LNCaP clone FGC (cell line): Measurements from ENCODE around the gene ZNF79.

Source experiments
- DNase-seq: peaks from one replicate; pipeline ENCODE4 v3.0.0-alpha.2; 2011; ENCODE audit warnings: low read depth
- H3K4me3 ChIP-seq: 2 replicates; pipeline ENCODE4 v1.5.1; 2011; ENCODE audit warnings: mild to moderate bottlenecking, low read depth, low read length, control low read depth
- CTCF ChIP-seq: IDR thresholded peaks from 2 replicates; pipeline ENCODE4 v1.5.1; 2012; ENCODE audit warnings: mild to moderate bottlenecking; ENCODE audit not compliant: control insufficient read depth, insufficient read depth; ENCODE audit errors: extremely low read depth

ZNF79 gene

GRCh38 chr9:127386981-127387380 is 37.2 kb upstream of the ZNF79 start:
- TF ChIP-seq CTCF = no peak
- H3K4me3 ChIP-seq = no peak overlapping the region
- no peak for DNase-seq

- no peak overlapping the region for H3K4me3 ChIP-seq
- no peak for DNase-seq
- no peak for TF ChIP-seq CTCF
Observed at GRCh38 chr9:127388037-127388855, 35.9 kb upstream of the ZNF79 start.

GRCh38 chr9:127388856-127389238 is 35.3 kb upstream of the ZNF79 start:
- no peak for DNase-seq
- H3K4me3 ChIP-seq = no peak overlapping the region
- no peak for TF ChIP-seq CTCF

- TF ChIP-seq CTCF = no peak
- no peak for DNase-seq
- H3K4me3 ChIP-seq = no peak overlapping the region
Observed at GRCh38 chr9:127389381-127390247, 34.6 kb upstream of the ZNF79 start.

GRCh38 chr9:127390248-127390545 is 34.0 kb upstream of the ZNF79 start:
- no peak for TF ChIP-seq CTCF
- no peak for DNase-seq
- H3K4me3 ChIP-seq = no peak overlapping the region

- no peak overlapping the region for H3K4me3 ChIP-seq
- TF ChIP-seq CTCF = no peak
- no peak for DNase-seq
Observed at GRCh38 chr9:127390563-127390962, 33.6 kb upstream of the ZNF79 start.
